H9 (cell line): ENCODE measurements around the gene RBM3. TPM values are rescaled to one million over a fixed set of nuclear protein-coding genes. Genes with fewer than 3 reads are reported as not detected.

Source experiments
- DNase-seq: peaks from one replicate; pipeline ENCODE4 v3.0.0-alpha.2; 2017
- H2AFZ ChIP-seq: one replicate; pipeline ENCODE4 v1.6.1; 2013; ENCODE audit warnings: mild to moderate bottlenecking, low read length, control low read depth, moderate library complexity
- H2AK5ac ChIP-seq: 2 replicates; pipeline ENCODE4 v1.6.1; 2013; ENCODE audit warnings: low read length, control low read depth, mixed read lengths; ENCODE audit not compliant: insufficient read length
- H2BK120ac ChIP-seq: one replicate; pipeline ENCODE4 v1.6.1; 2013; ENCODE audit warnings: low read depth, mild to moderate bottlenecking, low read length, control low read depth, inconsistent platforms; ENCODE audit not compliant: poor library complexity, severe bottlenecking
- H2BK12ac ChIP-seq: 2 replicates; pipeline ENCODE4 v1.6.1; 2013; ENCODE audit warnings: low read length, control low read depth, mixed read lengths, low read depth; ENCODE audit not compliant: insufficient read length
- H2BK15ac ChIP-seq: 2 replicates; pipeline ENCODE4 v1.6.1; 2013; ENCODE audit warnings: low read depth, low read length, control low read depth
- H2BK20ac ChIP-seq: one replicate; pipeline ENCODE4 v1.6.1; 2013; ENCODE audit warnings: low read depth, mild to moderate bottlenecking, low read length, control low read depth, inconsistent platforms; ENCODE audit not compliant: poor library complexity, severe bottlenecking
- H2BK5ac ChIP-seq: 2 replicates; pipeline ENCODE4 v1.6.1; 2013; ENCODE audit warnings: low read length, control low read depth, mixed read lengths; ENCODE audit not compliant: insufficient read length
- H3K14ac ChIP-seq: 2 replicates; pipeline ENCODE4 v1.6.1; 2013; ENCODE audit warnings: low read length, control low read depth; ENCODE audit not compliant: insufficient read depth
- H3K18ac ChIP-seq: 2 replicates; pipeline ENCODE4 v1.6.1; 2013; ENCODE audit warnings: low read depth, mild to moderate bottlenecking, mixed read lengths, low read length, control low read depth; ENCODE audit not compliant: insufficient read length
- H3K23ac ChIP-seq: 2 replicates; pipeline ENCODE4 v1.6.1; 2013; ENCODE audit warnings: low read length, control low read depth, mixed read lengths, low read depth; ENCODE audit not compliant: insufficient read length
- H3K23me2 ChIP-seq: 2 replicates; pipeline ENCODE4 v1.6.1; 2013; ENCODE audit warnings: low read depth, mild to moderate bottlenecking, mixed read lengths, low read length, control low read depth; ENCODE audit not compliant: insufficient read length, poor library complexity, severe bottlenecking
- H3K27ac ChIP-seq: 2 replicates; pipeline ENCODE4 v1.5.1; 2013; ENCODE audit warnings: low read length, control low read depth, mixed read lengths, low read depth; ENCODE audit not compliant: insufficient read length
- H3K27me3 ChIP-seq: 2 replicates; pipeline ENCODE4 v1.6.1; 2013; ENCODE audit warnings: low read length, control low read depth, inconsistent platforms; ENCODE audit not compliant: insufficient read depth
- H3K4ac ChIP-seq: 2 replicates; pipeline ENCODE4 v1.6.1; 2013; ENCODE audit warnings: low read depth, mild to moderate bottlenecking, control low read depth, inconsistent platforms, low read length, moderate library complexity
- H3K4me1 ChIP-seq: 2 replicates; pipeline ENCODE4 v1.6.1; 2013; ENCODE audit warnings: low read length, control low read depth, inconsistent platforms; ENCODE audit not compliant: insufficient read depth
- H3K4me2 ChIP-seq: 2 replicates; pipeline ENCODE4 v1.6.1; 2013; ENCODE audit warnings: low read length, control low read depth, mixed read lengths; ENCODE audit not compliant: insufficient read length, insufficient read depth
- H3K56ac ChIP-seq: 2 replicates; pipeline ENCODE4 v1.6.1; 2013; ENCODE audit warnings: low read depth, mild to moderate bottlenecking, mixed read lengths, low read length, control low read depth; ENCODE audit not compliant: insufficient read length
- H3K79me1 ChIP-seq: 2 replicates; pipeline ENCODE4 v1.6.1; 2013; ENCODE audit warnings: low read depth, mild to moderate bottlenecking, moderate library complexity, low read length, control low read depth, inconsistent platforms; ENCODE audit not compliant: insufficient read depth, poor library complexity, severe bottlenecking
- H3K79me2 ChIP-seq: 2 replicates; pipeline ENCODE4 v1.6.1; 2013; ENCODE audit warnings: low read length, control low read depth, inconsistent platforms; ENCODE audit not compliant: insufficient read depth
- H3K9ac ChIP-seq: 2 replicates; pipeline ENCODE4 v1.6.1; 2013; ENCODE audit warnings: low read length, control low read depth, mixed read lengths; ENCODE audit not compliant: insufficient read length; ENCODE audit errors: extremely low read depth
- H3K9me3 ChIP-seq: one replicate; pipeline ENCODE4 v1.6.1; 2013; ENCODE audit warnings: low read depth, low read length, inconsistent platforms; ENCODE audit not compliant: control insufficient read depth
- H3T11ph ChIP-seq: one replicate; pipeline ENCODE4 v1.6.1; 2013; ENCODE audit warnings: mild to moderate bottlenecking, low read length, control low read depth, inconsistent platforms
- H4K20me1 ChIP-seq: one replicate; pipeline ENCODE4 v1.6.1; 2013; ENCODE audit not compliant: control insufficient read depth, insufficient read length, insufficient read depth
- H4K5ac ChIP-seq: 2 replicates; pipeline ENCODE4 v1.6.1; 2013; ENCODE audit warnings: low read depth, mild to moderate bottlenecking, mixed read lengths, low read length, control low read depth; ENCODE audit not compliant: insufficient read length
- H4K8ac ChIP-seq: replicated peaks from 2 replicates; pipeline ENCODE4 v1.6.1; 2013; ENCODE audit warnings: low read length, control low read depth, mixed read lengths, low read depth; ENCODE audit not compliant: insufficient read length
- H4K91ac ChIP-seq: 2 replicates; pipeline ENCODE4 v1.6.1; 2013; ENCODE audit warnings: low read depth, mild to moderate bottlenecking, moderate library complexity, mixed read lengths, low read length, control low read depth; ENCODE audit not compliant: insufficient read length
- H3K27ac Mint-ChIP-seq, 3 experiments: 2 replicates in 2 of 3; 3 replicates in 1 of 3; pipeline ENCODE4 v1.8.0; 2020 to 2021; ENCODE audit warnings: mixed read lengths in 3 of 3, mild to moderate bottlenecking in 1 of 3, moderate library complexity in 1 of 3
- H3K27me3 Mint-ChIP-seq: 2 replicates; pipeline ENCODE4 v1.8.0; 2021; ENCODE audit warnings: low read depth, mild to moderate bottlenecking, moderate library complexity, mixed read lengths
- H3K36me3 Mint-ChIP-seq, 3 experiments: 2 replicates in 2 of 3; 3 replicates in 1 of 3; pipeline ENCODE4 v1.8.0; 2020 to 2021; ENCODE audit warnings: low read depth in 3 of 3, mixed read lengths in 3 of 3; ENCODE audit not compliant: insufficient read depth in 1 of 3
- H3K4me1 Mint-ChIP-seq, 2 experiments: 2 replicates each; pipeline ENCODE4 v1.8.0; 2020; ENCODE audit warnings: mixed read lengths in 2 of 2
- H3K4me3 Mint-ChIP-seq, 2 experiments: 2 replicates in 1 of 2; 3 replicates in 1 of 2; pipeline ENCODE4 v1.8.0; 2020 to 2021; ENCODE audit warnings: mild to moderate bottlenecking in 2 of 2, mixed read lengths in 2 of 2, moderate library complexity in 1 of 2
- H3K9me3 Mint-ChIP-seq, 2 experiments: 2 replicates in 1 of 2; 3 replicates in 1 of 2; pipeline ENCODE4 v1.8.0; 2020; ENCODE audit warnings: mild to moderate bottlenecking in 2 of 2, mixed read lengths in 2 of 2, moderate library complexity in 1 of 2
- WGBS: extraction: QIAGEN DNeasy Blood & Tissue Kit; methylation state at CpG from one replicate; pipeline ENCODE4 v1.1.7; 2013; ENCODE audit warnings: missing lambda C conversion rate, low lambda C conversion rate, mixed read lengths; ENCODE audit not compliant: insufficient read length; ENCODE audit errors: extremely low coverage; 5-methylcytosine and 5-hydroxymethylcytosine counted together
- total RNA-seq: library from RNA; stranded (reverse); gene quantifications from 2 replicates; pipeline ENCODE4 v1.2.1, GENCODE V29; 2021
- TF ChIP-seq, protein P1 (sequence below): fragments of 200-600 bp; sonication (generic); conservative IDR thresholded peaks from 3 replicates; pipeline ENCODE4 v1.8.0; 2021; ENCODE audit warnings: antibody characterized with exemption, mild to moderate bottlenecking

The RBM3 gene
- total RNA-seq, 1 experiment from 2014 or later = 264 TPM

DNA sequence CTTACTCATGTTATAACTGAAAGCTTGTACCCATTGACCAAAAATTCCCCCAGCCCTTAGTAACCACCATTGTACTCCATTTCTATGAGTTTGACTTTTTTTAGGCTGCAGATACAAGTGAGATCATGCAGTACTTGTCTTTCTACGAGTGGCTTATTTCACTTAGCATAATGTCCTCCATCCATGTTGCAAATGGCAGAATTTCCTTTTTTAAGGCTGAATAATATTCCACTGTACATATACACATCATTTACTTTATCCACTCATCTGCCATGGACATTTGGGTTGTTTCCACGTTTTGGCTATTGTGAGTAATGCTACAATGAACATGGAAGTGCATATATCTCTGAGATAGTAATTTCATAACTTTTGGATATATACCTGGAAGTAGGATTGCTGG lies 10.4 kb downstream of the RBM3 start:
- Histone ChIP-seq H3K9me3 (peaks cover 8% of the 10 kb centered on the region), H4K5ac (no peak overlapping the region), H2BK15ac (no peak overlapping the region), H3K79me2 (no peaks in the 10 kb centered on the region), H3K56ac (no peak overlapping the region), H4K8ac (no peak overlapping the region), H2BK5ac (no peak overlapping the region), H2BK20ac (no peak overlapping the region), H3K23me2 (no peaks in the 10 kb centered on the region), H3K27ac (no peak overlapping the region), H3K14ac (no peak overlapping the region), H3K4me1 (no peaks in the 10 kb centered on the region), H2BK120ac (no peak overlapping the region), H3K9ac (no peak overlapping the region), H2AK5ac (no peak overlapping the region), H4K91ac (no peak overlapping the region), H3T11ph (no peak overlapping the region), H3K4ac (no peak overlapping the region), H2AFZ (no peak overlapping the region), H3K23ac (no peak overlapping the region), H3K4me2 (no peak overlapping the region), H3K27me3 (no peaks in the 10 kb centered on the region), H4K20me1 (no peaks in the 10 kb centered on the region), H3K79me1 (no peaks in the 10 kb centered on the region), H2BK12ac (no peak overlapping the region), H3K18ac (no peak overlapping the region)
- H3K4me1 Mint-ChIP-seq = no peaks in the 10 kb centered on the region; a peak in 1 of 4 replicates
- no CpG with 5 or more reads among the region's 2 CpGs for WGBS
- H3K27me3 Mint-ChIP-seq = peaks cover 2% of the 10 kb centered on the region
- H3K9me3 Mint-ChIP-seq = peaks cover 55 to 79% of the 10 kb centered on the region in 2 experiments
- peaks cover 3 to 6% (median 4%) of the 10 kb centered on the region in 3 experiments; a peak in 5 of 7 replicates for H3K36me3 Mint-ChIP-seq
- DNase-seq = no peak
- TF ChIP-seq, protein P1, sequence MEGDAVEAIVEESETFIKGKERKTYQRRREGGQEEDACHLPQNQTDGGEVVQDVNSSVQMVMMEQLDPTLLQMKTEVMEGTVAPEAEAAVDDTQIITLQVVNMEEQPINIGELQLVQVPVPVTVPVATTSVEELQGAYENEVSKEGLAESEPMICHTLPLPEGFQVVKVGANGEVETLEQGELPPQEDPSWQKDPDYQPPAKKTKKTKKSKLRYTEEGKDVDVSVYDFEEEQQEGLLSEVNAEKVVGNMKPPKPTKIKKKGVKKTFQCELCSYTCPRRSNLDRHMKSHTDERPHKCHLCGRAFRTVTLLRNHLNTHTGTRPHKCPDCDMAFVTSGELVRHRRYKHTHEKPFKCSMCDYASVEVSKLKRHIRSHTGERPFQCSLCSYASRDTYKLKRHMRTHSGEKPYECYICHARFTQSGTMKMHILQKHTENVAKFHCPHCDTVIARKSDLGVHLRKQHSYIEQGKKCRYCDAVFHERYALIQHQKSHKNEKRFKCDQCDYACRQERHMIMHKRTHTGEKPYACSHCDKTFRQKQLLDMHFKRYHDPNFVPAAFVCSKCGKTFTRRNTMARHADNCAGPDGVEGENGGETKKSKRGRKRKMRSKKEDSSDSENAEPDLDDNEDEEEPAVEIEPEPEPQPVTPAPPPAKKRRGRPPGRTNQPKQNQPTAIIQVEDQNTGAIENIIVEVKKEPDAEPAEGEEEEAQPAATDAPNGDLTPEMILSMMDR = no peak
- H3K27ac Mint-ChIP-seq = no peak overlapping the region
- no peak overlapping the region for H3K4me3 Mint-ChIP-seq
